Cardiac fibroblast (primary cell): ENCODE results near the gene KLHL12.

ENCODE experiments used
- DNase-seq, 2 donors: peaks; one replicate each; pipeline versions ENCODE4 v3.0.0 to v3.0.0-alpha.2; 2010; ENCODE audit warnings: low read depth in 2 of 2
- H3K4me3 ChIP-seq, 2 donors: replicated peaks in 1 of 2; 1 replicate in 1 of 2; 2 replicates in 1 of 2; pipeline ENCODE4 v1.5.1; 2011; ENCODE audit warnings: low read depth in 2 of 2, low read length in 2 of 2, mild to moderate bottlenecking in 2 of 2, moderate library complexity in 1 of 2
- CTCF ChIP-seq: IDR thresholded peaks from one replicate; pipeline ENCODE4 v1.5.1; 2011; ENCODE audit warnings: low read depth, mild to moderate bottlenecking, low read length, inconsistent platforms

The KLHL12 gene

GRCh38 chr1:202858331-202858730, 68.7 kb downstream of the KLHL12 start:
- H3K4me3 ChIP-seq = no peak overlapping the region
- TF ChIP-seq CTCF = no peak
- peak; percentile 76 to 97 for DNase-seq

DNA sequence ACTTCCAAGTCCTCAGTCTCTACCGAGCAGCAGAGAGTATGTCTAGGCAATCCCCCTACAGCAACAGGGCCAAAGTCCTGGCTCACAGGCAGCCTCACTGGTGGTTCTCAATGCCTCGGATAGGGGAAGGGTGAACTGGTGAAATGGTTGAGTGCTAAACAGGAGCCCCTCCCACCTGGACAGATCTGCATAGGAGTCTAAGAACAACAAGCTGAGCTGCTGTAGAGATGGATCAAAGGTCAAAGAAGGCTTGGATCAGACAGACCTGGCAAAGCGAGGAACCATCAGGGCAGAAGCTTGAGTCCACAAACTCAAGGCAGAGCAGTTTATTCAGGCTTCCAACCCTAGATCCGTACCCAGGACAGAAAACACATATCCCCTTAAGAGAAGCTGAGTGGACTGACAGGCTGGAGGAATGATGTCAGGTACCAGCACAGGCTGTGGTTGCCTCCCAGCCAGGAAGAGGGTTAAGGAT, 69.9 kb downstream of the KLHL12 start:
- no peak for TF ChIP-seq CTCF
- DNase-seq = no peak
- H3K4me3 ChIP-seq = no peak overlapping the region

GRCh38 chr1:202856014-202856413, 71.0 kb downstream of the KLHL12 start:
- no peak for DNase-seq

DNA sequence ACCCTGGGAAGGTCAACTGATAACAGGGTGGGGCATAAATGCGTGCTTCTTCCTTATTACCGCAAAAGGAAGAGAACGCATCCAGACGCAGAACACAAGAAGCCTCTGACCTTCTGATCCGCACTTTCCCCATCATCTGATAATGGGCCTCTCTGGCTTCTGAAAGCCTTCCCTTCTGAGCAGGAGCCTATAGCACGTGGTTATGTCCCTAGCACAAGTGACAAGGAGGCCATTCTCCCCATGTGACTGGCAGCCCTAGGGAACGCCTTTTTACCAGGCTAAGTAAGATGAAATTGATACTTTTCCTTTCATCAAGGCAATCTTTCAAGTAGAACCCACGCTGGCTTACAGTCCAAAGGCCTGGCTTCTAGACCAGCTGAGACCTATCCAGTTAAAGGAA, 72.2 kb downstream of the KLHL12 start:
- DNase-seq = no peak
- no peak overlapping the region for H3K4me3 ChIP-seq
- TF ChIP-seq CTCF = no peak

More at GRCh38 chr1:202856014-202856413, 71.0 kb downstream of the KLHL12 start:
- H3K4me3 ChIP-seq = no peak overlapping the region
- no peak for TF ChIP-seq CTCF

DNA sequence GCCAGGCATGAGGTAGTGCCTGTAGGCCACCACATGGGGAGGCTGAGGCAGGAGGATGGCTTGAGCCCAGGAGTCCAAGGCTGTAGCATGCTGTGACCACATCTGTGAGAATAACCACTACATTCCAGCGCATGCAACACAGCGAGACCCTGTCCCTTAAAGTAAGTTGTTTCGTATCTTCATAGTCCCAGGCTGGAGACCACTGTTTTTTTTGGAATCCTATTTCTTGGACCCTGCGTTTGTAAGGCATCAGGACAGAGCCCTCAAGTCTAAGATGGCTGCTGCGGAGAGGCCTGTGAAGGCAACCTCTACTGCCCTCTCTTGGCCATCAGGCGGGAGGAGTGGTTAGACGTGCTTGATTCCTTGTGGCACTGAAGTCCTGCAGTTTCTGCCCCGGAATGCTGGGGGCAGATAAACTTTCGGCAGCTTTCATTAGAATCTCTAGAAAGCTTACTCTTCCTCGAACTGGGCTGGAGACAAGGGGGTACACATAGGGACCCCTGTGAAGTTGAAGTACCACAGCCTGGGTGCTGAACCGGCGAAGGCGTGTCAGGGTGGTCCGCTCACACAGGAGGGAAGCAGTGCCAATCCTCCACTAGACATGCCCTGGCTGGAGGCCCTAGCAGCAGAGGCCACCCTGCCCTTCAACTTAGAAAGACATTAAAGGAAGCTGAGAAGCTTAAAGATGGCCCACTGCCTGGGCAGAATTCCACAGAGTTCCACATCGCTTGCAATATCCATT, 74.7 kb downstream of the KLHL12 start:
- no peak overlapping the region for H3K4me3 ChIP-seq
- peak; percentile 70 to 80 for DNase-seq
- peak; percentile 64 for TF ChIP-seq CTCF

- no peak for TF ChIP-seq CTCF
- no peak for DNase-seq
- H3K4me3 ChIP-seq = no peak overlapping the region
Measured at GRCh38 chr1:202850593-202851362, 76.3 kb downstream of the KLHL12 start.
